ENCODE measurements around the gene HSD17B14. TPM values are rescaled to one million over a fixed set of nuclear protein-coding genes. Genes with fewer than 3 reads are reported as not detected.

HSD17B14 gene
- total and polyA plus RNA-seq, 2 of the 13 experiments (the other 11 are each of a cell fraction or from before 2014, with no cell fraction given): 0.58 to 1.2 TPM

DNA sequence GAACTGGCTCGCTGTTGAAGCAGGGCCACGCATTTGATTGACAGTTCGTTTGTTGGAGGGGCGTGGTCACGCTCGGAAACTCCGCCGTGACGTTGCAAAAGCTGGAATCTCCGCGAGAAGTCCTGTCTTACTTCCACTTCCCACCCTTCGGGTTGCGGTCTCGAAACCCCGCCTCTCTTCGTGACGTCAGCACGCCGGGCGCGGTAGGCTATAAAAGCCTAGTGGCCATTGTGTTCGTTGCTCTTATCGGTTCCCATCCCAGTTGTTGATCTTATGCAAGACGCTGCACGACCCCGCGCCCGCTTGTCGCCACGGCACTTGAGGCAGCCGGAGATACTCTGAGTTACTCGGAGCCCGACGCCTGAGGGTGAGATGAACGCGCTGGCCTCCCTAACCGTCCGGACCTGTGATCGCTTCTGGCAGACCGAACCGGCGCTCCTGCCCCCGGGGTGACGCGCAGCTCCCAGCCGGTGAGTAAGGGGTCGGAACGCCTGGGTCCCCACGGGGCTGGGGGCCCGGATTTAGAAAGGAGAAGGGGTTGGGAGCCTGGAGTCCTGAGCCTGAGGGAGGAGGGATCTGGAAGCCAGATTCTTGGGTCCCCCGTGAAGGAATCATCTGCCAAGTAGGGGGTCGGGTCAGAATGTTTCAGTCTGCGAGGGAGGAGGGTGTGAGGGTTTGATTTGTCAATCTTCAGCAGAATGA lies 36.0 kb upstream of the HSD17B14 start, which contains the start of gene PPP1R15A (continued):
- TF ChIP-seq, protein P1, sequence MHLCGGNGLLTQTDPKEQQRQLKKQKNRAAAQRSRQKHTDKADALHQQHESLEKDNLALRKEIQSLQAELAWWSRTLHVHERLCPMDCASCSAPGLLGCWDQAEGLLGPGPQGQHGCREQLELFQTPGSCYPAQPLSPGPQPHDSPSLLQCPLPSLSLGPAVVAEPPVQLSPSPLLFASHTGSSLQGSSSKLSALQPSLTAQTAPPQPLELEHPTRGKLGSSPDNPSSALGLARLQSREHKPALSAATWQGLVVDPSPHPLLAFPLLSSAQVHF (CRISPR knock-in tag; IDR thresholded peaks at IDR 0.05): no peak
- TF ChIP-seq HNRNPK (IDR thresholded peaks at IDR 0.05; ENCODE audit: low read depth, low read length, poor library complexity, severe bottlenecking) (no peak), EP300 (IDR thresholded peaks at IDR 0.05; ENCODE audit: low read depth in 2 of 2, low read length in 2 of 2) (no peak; a peak in 1 of 4 replicates), EP300 (CRISPR knock-in tag; IDR thresholded peaks at IDR 0.05; ENCODE audit: borderline replicate concordance) (peak; percentile 43; the same call in 1 of the 2 replicates), CCDC6 (CRISPR knock-in tag; IDR thresholded peaks at IDR 0.05) (no peak; the same call in 1 of the 2 replicates), BCL6 (CRISPR knock-in tag; IDR thresholded peaks at IDR 0.05) (peak; percentile 55; the same call in 1 of the 2 replicates), TARDBP (CRISPR knock-in tag; IDR thresholded peaks at IDR 0.05) (no peak), MAF1 (CRISPR knock-in tag; IDR thresholded peaks at IDR 0.05; ENCODE audit: borderline replicate concordance) (no peak), NFE2L1 (CRISPR knock-in tag; IDR thresholded peaks at IDR 0.05; ENCODE audit: borderline replicate concordance) (no peak), SPEN (CRISPR knock-in tag; IDR thresholded peaks at IDR 0.05; ENCODE audit: low read depth) (peak; percentile 37; the same call in 1 of the 2 replicates), HNRNPH1 (optimal IDR thresholded peaks at IDR 0.05; ENCODE audit: low read depth, low read length) (no peak), ZNF530 (CRISPR knock-in tag; IDR thresholded peaks at IDR 0.05; ENCODE audit: low read depth) (no peak), ZNF549 (CRISPR knock-in tag; IDR thresholded peaks at IDR 0.05) (no peak), ZNF33A (CRISPR knock-in tag; IDR thresholded peaks at IDR 0.05; ENCODE audit: borderline replicate concordance) (no peak), KMT2B (CRISPR knock-in tag; IDR thresholded peaks at IDR 0.05) (peak; percentile 47; the same call in 1 of the 2 replicates), REL (CRISPR knock-in tag; conservative IDR thresholded peaks at IDR 0.05) (no peak), MED1 (CRISPR knock-in tag; IDR thresholded peaks at IDR 0.05) (peak; percentile 64), ZNF232 (CRISPR knock-in tag; IDR thresholded peaks at IDR 0.05; ENCODE audit: borderline replicate concordance) (peak; percentile 29; the same call in 1 of the 2 replicates), HOXA9 (CRISPR knock-in tag; IDR thresholded peaks at IDR 0.05; ENCODE audit: borderline replicate concordance) (peak; percentile 40; the same call in 1 of the 2 replicates), BRCA1 (CRISPR knock-in tag; IDR thresholded peaks at IDR 0.05) (peak; percentile 48; the same call in 1 of the 2 replicates), ARNT2 (CRISPR knock-in tag; IDR thresholded peaks at IDR 0.05; ENCODE audit: low read depth) (0 out of 2 replicates have a peak, but pooled peaks have one; percentile 49), ZNF430 (CRISPR knock-in tag; IDR thresholded peaks at IDR 0.05) (no peak; the same call in 1 of the 2 replicates), RARG (CRISPR knock-in tag; IDR thresholded peaks at IDR 0.05; ENCODE audit: low read depth) (no peak)
- TF ChIP-seq, protein P2, sequence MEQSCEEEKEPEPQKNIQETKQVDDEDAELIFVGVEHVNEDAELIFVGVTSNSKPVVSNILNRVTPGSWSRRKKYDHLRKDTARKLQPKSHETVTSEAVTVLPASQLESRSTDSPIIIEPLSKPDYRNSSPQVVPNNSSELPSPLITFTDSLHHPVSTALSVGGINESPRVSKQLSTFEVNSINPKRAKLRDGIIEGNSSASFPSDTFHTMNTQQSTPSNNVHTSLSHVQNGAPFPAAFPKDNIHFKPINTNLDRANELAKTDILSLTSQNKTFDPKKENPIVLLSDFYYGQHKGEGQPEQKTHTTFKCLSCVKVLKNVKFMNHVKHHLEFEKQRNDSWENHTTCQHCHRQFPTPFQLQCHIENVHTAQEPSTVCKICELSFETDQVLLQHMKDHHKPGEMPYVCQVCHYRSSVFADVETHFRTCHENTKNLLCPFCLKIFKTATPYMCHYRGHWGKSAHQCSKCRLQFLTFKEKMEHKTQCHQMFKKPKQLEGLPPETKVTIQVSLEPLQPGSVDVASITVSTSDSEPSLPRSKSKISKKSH (CRISPR knock-in tag; IDR thresholded peaks at IDR 0.05; ENCODE audit: borderline replicate concordance): peak; percentile 72; the same call in 1 of the 2 replicates
- TF ChIP-seq, protein P3, sequence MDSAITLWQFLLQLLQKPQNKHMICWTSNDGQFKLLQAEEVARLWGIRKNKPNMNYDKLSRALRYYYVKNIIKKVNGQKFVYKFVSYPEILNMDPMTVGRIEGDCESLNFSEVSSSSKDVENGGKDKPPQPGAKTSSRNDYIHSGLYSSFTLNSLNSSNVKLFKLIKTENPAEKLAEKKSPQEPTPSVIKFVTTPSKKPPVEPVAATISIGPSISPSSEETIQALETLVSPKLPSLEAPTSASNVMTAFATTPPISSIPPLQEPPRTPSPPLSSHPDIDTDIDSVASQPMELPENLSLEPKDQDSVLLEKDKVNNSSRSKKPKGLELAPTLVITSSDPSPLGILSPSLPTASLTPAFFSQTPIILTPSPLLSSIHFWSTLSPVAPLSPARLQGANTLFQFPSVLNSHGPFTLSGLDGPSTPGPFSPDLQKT (CRISPR knock-in tag; IDR thresholded peaks at IDR 0.05; ENCODE audit: borderline replicate concordance): no peak
- TF ChIP-seq, protein P4, sequence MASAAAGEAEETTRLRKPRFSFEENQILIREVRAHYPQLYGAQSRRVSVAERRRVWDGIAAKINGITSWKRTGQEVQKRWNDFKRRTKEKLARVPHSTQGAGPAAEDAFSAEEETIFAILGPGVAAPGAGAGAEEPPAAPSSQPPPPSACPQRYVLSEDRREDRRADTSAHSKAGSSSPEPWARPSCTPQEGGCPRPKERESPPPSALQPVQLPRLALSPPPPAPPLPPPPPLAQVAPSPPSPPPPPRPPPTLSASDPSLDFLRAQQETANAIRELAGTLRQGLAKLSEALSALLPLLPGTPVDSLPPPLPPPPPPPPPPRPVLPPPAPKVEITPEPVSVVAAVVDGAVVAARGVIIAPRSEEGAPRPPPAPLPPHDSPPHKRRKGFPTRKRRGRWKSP (CRISPR knock-in tag; IDR thresholded peaks at IDR 0.05): no peak

Measured in HepG2 (cell line).